ENCODE measurements around the gene SLIT1.

SLIT1 gene

GRCh38 chr10:97136756-97137155 lies 49.0 kb downstream of the SLIT1 start:
- DNase-seq: no peak

- no peak for DNase-seq
These were observed 50.3 kb downstream of the SLIT1 start for GRCh38 chr10:97135464-97135863.

GRCh38 chr10:97134983-97135382 lies 50.8 kb downstream of the SLIT1 start:
- DNase-seq: no peak

- DNase-seq: no peak
These were observed 51.6 kb downstream of the SLIT1 start for GRCh38 chr10:97134110-97134509.

- no peak for DNase-seq
These were observed 53.5 kb downstream of the SLIT1 start for GRCh38 chr10:97132273-97132672.

GRCh38 chr10:97131666-97132065 lies 54.1 kb downstream of the SLIT1 start:
- no peak for DNase-seq

GRCh38 chr10:97131181-97131628 lies 54.6 kb downstream of the SLIT1 start:
- DNase-seq: no peak

GRCh38 chr10:97129666-97130065 lies 56.1 kb downstream of the SLIT1 start:
- no peak for DNase-seq

- DNase-seq: no peak
These were observed 57.1 kb downstream of the SLIT1 start for GRCh38 chr10:97128516-97129154.

- no peak for DNase-seq
These were observed 57.7 kb downstream of the SLIT1 start for GRCh38 chr10:97128039-97128492.

- DNase-seq: no peak
These were observed 58.2 kb downstream of the SLIT1 start for GRCh38 chr10:97127509-97127908.

GRCh38 chr10:97124211-97124610 lies 61.5 kb downstream of the SLIT1 start:
- DNase-seq: no peak

- no peak for DNase-seq
These were observed 62.0 kb downstream of the SLIT1 start for GRCh38 chr10:97123765-97124164.

- DNase-seq: no peak
These were observed 64.7 kb downstream of the SLIT1 start for GRCh38 chr10:97121041-97121440.

- DNase-seq: no peak
These were observed 65.4 kb downstream of the SLIT1 start for GRCh38 chr10:97120370-97120769.

GRCh38 chr10:97119058-97119745 lies 66.6 kb downstream of the SLIT1 start:
- no peak for DNase-seq

- no peak for DNase-seq
These were observed 68.4 kb downstream of the SLIT1 start for GRCh38 chr10:97117372-97117771.

- DNase-seq: no peak
These were observed 69.1 kb downstream of the SLIT1 start for GRCh38 chr10:97116462-97117162.

GRCh38 chr10:97115846-97116245 lies 69.9 kb downstream of the SLIT1 start:
- DNase-seq: no peak

- DNase-seq: no peak
These were observed 74.1 kb downstream of the SLIT1 start for GRCh38 chr10:97111615-97112014.

GRCh38 chr10:97109547-97109946 lies 76.2 kb downstream of the SLIT1 start:
- DNase-seq: no peak

- DNase-seq: no peak
These were observed 78.2 kb downstream of the SLIT1 start for GRCh38 chr10:97107551-97107950.

- DNase-seq: no peak
These were observed 79.6 kb downstream of the SLIT1 start for GRCh38 chr10:97106207-97106606.

- DNase-seq: no peak
These were observed 80.5 kb downstream of the SLIT1 start for GRCh38 chr10:97105303-97105702.

Measured in stimulated activated CD8-positive, alpha-beta memory T cell treated with anti-CD3 and anti-CD28 coated beads, Interleukin-4, amount 100 ng/mL, for 48 hours (primary cell).